K562 (cell line): Measurements from ENCODE around the gene MAGI2. TPM values are rescaled to one million over a fixed set of nuclear protein-coding genes. Genes with fewer than 3 reads are reported as not detected.

Experiments
- BRD9 ChIP-seq: fragments of 450-650 bp; IDR thresholded peaks from 2 replicates; pipeline ENCODE4 v1.6.1; 2018; ENCODE audit warnings: low read depth; ENCODE audit not compliant: partially characterized antibody
- CAMTA2 ChIP-seq: fragments of 250-450 bp; sonication (Bioruptor Pico); conservative IDR thresholded peaks from 2 replicates; pipeline ENCODE4 v1.5.1; 2022
- FOXK2 ChIP-seq, 2 experiments: fragments of 450-650 bp; IDR thresholded peaks in 1 of 2; conservative IDR thresholded peaks in 1 of 2; 2 replicates each; pipeline ENCODE4 v1.6.1; 2016; ENCODE audit warnings: low read depth in 2 of 2, mild to moderate bottlenecking in 1 of 2
- KHSRP ChIP-seq: fragments of 450-650 bp; IDR thresholded peaks from 2 replicates; pipeline ENCODE4 v1.6.1; 2017
- TBL1XR1 ChIP-seq, 2 experiments: IDR thresholded peaks; 2 replicates each; pipeline ENCODE4 v1.6.1; 2012; ENCODE audit warnings: improper control_type of control experiment in 2 of 2, low read length in 2 of 2, mild to moderate bottlenecking in 1 of 2
- polyA plus RNA-seq, 8 experiments: library from polyadenylated mRNA; depleted of rRNA in 4 of 8; stranded (reverse) in 5 of 8; unstranded in 3 of 8; fragments of >200 nt; fragmentation: Nextera tagmentation in 2 of 8; fragmentation: Illumina TruSeq in 1 of 8; extraction: Ambion mirVana in 2 of 8; extraction: Trizol in 1 of 8; gene quantifications; 2 replicates each; pipeline versions ENCODE4 v1.2.1 to v1.2.3, GENCODE V29; 2011 to 2014; ENCODE audit warnings: inconsistent platforms in 1 of 8, missing spikeins in 1 of 8
- total RNA-seq, 7 experiments: library from RNA; depleted of rRNA in 6 of 7; stranded (reverse); fragments of >200 nt in 6 of 7; fragmentation: Illumina TruSeq in 2 of 7; extraction: Trizol in 2 of 7; gene quantifications; 2 replicates each; pipeline versions ENCODE4 v1.2.1 to v1.2.3, GENCODE V29; 2011 to 2021; ENCODE audit warnings: low replicate concordance in 1 of 7
- TF ChIP-seq, protein P1 (sequence below): fragments of 250-450 bp; sonication (Bioruptor Pico); IDR thresholded peaks from 2 replicates; pipeline ENCODE4 v1.9.0; 2021; ENCODE audit warnings: mild to moderate bottlenecking
- TF ChIP-seq, protein P2 (sequence below), 2 experiments: fragments of 450-650 bp in 1 of 2; sonication (generic) in 1 of 2; formaldehyde crosslinking in 1 of 2; IDR thresholded peaks; 2 replicates each; pipeline versions ENCODE4 v1.7.1 to v1.9.0; 2016 to 2022; ENCODE audit warnings: inconsistent platforms in 1 of 2, mild to moderate bottlenecking in 1 of 2, missing genetic modification reagents in 1 of 2

Gene MAGI2
- total and polyA plus RNA-seq, 9 of the 15 experiments (the other 6 are each of a cell fraction or from before 2014, with no cell fraction given), result 0.27 to 1.4 (median 0.70) TPM

DNA sequence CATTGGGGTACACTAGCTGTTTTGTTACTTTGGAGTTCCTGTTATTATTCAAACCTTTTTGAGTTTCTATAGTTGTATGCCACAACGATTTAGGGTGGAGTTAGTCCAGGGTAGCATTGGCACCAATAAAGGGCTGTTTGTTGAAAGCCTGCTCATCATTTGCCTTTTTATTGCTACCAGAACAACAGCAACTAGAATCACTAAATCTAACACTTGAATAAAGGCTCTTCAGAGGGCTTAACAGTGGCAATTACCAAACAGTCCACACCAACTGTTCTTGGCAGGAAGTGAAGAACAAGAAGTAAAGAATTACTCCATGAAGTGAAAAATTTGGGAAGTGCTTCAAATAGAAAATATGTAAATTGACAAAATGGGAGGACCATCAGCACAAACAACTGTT lies 1033.5 kb downstream of the MAGI2 start (continued):
- TF ChIP-seq, protein P1, sequence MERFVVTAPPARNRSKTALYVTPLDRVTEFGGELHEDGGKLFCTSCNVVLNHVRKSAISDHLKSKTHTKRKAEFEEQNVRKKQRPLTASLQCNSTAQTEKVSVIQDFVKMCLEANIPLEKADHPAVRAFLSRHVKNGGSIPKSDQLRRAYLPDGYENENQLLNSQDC (CRISPR knock-in tag), result no peak
- TF ChIP-seq KHSRP (no peak), CAMTA2 (CRISPR knock-in tag) (no peak), TBL1XR1 (IDR thresholded peaks at IDR 0.05; ENCODE audit: low read length in 2 of 2) (no peak), FOXK2 (conservative IDR thresholded peaks at IDR 0.05 in 1 of 2, IDR thresholded peaks at IDR 0.05 in 1 of 2; ENCODE audit: low read depth in 2 of 2) (no peak), BRD9 (no peak)
- TF ChIP-seq, protein P2, sequence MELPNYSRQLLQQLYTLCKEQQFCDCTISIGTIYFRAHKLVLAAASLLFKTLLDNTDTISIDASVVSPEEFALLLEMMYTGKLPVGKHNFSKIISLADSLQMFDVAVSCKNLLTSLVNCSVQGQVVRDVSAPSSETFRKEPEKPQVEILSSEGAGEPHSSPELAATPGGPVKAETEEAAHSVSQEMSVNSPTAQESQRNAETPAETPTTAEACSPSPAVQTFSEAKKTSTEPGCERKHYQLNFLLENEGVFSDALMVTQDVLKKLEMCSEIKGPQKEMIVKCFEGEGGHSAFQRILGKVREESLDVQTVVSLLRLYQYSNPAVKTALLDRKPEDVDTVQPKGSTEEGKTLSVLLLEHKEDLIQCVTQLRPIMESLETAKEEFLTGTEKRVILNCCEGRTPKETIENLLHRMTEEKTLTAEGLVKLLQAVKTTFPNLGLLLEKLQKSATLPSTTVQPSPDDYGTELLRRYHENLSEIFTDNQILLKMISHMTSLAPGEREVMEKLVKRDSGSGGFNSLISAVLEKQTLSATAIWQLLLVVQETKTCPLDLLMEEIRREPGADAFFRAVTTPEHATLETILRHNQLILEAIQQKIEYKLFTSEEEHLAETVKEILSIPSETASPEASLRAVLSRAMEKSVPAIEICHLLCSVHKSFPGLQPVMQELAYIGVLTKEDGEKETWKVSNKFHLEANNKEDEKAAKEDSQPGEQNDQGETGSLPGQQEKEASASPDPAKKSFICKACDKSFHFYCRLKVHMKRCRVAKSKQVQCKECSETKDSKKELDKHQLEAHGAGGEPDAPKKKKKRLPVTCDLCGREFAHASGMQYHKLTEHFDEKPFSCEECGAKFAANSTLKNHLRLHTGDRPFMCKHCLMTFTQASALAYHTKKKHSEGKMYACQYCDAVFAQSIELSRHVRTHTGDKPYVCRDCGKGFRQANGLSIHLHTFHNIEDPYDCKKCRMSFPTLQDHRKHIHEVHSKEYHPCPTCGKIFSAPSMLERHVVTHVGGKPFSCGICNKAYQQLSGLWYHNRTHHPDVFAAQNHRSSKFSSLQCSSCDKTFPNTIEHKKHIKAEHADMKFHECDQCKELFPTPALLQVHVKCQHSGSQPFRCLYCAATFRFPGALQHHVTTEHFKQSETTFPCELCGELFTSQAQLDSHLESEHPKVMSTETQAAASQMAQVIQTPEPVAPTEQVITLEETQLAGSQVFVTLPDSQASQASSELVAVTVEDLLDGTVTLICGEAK (IDR thresholded peaks at IDR 0.05), result no peak
- TF ChIP-seq, protein P2 (CRISPR knock-in tag; IDR thresholded peaks at IDR 0.05), result no peak
